ENCODE measurements around the gene ZBTB20.

DNA sequence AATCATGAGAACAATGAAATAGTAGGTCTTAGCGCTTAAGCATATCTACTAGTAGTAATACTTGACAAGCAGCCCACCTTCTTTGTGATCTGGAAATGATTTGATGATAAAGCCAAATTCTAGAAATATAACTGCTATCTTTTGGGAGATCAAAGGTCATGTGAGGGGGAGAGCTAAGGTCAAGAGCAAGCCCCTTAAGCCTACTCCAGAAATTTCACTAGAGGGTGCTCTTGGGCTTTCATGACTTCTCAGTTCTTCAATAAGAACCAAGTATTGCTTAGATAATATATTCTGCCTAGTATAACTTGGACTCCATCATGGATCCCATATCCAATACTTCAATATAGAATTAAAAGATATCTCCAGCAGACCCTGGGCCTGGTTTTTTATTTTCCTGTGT lies 319.6 kb downstream of the ZBTB20 start:
- TF ChIP-seq, protein P1, sequence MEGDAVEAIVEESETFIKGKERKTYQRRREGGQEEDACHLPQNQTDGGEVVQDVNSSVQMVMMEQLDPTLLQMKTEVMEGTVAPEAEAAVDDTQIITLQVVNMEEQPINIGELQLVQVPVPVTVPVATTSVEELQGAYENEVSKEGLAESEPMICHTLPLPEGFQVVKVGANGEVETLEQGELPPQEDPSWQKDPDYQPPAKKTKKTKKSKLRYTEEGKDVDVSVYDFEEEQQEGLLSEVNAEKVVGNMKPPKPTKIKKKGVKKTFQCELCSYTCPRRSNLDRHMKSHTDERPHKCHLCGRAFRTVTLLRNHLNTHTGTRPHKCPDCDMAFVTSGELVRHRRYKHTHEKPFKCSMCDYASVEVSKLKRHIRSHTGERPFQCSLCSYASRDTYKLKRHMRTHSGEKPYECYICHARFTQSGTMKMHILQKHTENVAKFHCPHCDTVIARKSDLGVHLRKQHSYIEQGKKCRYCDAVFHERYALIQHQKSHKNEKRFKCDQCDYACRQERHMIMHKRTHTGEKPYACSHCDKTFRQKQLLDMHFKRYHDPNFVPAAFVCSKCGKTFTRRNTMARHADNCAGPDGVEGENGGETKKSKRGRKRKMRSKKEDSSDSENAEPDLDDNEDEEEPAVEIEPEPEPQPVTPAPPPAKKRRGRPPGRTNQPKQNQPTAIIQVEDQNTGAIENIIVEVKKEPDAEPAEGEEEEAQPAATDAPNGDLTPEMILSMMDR (IDR thresholded peaks at IDR 0.05; ENCODE audit: low read length), result peak; percentile 69
- TF ChIP-seq EZH2 (optimal IDR thresholded peaks at IDR 0.05; ENCODE audit: low read depth, low read length) (no peak), EZH2phosphoT487 (IDR thresholded peaks at IDR 0.05; ENCODE audit: low read length) (no peak)

Measured in MM.1S (cell line).